Right kidney (tissue), 1 donor: ENCODE data around the gene BDH1.

Source experiments
- DNase-seq: peaks from one replicate; pipeline ENCODE4 v3.0.0-alpha.2; 2016

Gene BDH1

DNA sequence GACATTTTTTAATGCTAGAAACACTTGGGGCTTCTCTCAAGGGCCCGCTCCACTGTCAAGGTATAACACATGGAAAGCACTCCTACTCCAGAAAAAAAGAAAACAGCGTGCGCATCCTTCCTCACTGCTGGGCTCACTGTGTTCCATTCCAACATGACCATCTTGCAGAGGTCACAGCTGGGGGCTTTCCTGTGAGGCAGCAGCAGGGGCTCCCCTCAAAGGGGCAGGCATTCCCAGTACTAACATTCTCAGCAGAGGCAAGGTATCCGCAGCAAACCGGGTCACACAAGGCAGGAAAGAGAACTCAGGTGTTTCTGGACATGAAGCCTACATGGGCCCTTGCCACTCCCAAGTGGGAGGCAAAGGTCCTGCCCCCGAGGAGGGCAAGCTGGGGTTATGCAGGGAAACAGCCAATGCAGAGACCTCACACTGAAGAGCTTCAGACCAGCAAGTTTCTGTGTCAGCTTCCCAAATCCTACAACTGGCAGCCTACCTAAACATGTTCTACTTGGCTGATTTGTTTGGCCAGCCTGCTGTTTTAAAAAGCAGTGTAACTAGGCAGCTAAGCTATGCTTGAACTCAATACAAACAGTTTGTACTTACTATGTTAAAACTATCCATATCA lies 6.4 kb downstream of the BDH1 start:
- no peak for DNase-seq

DNA sequence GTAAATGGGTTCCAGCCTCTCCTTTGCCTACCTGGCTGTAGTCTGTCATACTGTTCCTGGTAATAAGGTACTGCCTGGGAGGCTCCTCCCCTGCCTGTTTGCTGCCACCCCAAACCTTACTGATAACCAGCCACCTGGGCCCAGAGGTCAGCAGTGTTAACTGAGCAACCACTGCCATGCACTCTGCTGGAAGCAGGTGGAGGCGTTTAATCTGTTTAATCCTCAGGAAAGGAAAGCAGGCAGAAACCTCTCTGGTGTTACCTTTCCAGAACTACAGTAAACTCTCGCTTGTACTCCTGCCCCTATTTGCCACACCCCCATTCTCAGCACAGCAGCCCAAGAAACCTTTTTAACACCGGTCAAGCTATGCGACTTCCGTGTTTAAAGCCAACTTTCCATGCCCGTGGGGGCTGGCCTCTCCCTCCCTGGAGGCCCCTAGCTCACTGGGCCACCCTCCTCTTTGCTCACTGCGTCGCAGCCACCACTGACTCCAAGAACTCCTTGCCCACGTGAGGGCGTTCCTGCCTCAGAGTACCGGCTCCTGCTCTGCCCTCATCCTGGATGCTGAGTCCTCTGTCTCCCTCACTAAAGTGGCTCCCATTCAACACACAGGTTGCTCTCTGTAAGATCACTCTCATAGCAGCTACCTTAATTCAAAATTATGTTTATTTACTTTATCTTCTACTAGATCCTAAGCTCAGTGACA lies 8.3 kb downstream of the BDH1 start:
- DNase-seq: no peak

DNA sequence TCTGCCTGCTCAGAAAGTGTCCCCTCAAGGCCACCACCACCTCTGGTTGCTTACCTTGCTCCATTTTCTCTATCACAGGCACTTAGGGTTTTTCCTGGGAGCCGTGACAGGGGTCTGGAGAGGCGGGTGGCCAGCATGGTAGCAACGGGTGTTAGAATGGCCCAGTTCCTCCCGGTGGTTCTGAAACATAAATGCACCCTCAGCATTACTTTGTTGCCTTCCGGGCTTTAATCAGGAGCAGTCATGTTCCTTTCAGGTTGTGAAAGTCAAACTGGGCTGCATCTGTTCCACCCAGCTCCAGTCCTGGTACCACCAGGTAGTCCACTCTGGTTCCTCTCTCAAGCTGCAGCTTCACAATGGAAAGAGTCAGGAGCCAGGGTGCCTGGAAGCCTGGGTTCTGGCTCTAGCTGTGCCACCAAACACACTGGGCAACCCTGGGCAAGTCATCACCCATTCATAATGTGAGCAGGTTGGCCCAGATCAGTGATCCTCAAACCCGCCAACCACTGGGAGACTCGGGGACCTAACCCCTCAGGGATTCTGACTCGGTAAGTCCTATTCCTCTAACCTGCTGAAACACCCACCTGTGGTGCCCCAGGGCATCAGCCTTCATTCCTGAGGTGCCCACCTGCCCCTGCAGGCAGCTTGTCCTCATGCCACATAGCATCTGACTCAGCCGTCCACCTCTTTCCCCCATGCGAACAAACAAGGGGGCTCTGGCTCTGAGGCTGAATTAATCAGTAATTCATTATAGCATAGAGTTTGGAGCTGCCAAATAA lies 9.3 kb downstream of the BDH1 start:
- DNase-seq: no peak

DNA sequence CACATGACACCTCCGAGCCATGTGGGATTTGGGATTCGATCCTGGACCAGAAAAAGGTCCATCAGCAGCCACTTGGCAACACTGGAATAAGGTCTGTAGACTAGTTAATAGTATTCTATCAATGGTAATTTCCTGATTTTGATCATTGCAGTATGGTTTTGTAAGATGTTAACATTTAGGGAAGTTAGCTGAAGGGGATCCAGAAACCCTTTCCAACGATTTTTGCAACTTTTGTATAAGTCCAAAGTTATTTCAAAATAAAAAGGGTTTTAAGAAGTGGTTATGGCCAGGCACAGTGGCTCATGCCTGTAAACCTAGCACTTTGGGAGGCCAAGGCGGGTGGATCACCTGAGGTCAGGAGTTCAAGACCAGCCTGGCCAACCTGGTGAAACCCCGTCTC lies 10.2 kb downstream of the BDH1 start:
- no peak for DNase-seq

DNA sequence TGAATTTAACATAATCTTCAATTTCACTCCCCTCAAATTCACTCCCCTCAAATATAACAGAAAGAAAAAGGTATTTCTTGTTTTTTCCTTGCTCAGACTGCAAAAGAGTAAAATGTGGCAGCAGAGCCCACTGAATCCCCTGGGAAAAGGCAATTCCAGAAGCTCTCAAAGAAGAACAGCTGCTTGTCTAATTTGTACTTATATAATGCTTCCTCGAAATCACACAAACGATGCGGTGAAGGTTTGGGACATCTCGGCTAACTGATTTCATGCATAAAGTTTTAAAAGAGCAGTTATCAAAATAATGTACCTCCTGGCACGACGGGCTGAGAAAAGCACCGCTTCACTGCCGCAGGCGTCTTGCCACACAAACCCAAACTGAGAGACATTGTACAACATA lies 10.7 kb downstream of the BDH1 start:
- no peak for DNase-seq

DNA sequence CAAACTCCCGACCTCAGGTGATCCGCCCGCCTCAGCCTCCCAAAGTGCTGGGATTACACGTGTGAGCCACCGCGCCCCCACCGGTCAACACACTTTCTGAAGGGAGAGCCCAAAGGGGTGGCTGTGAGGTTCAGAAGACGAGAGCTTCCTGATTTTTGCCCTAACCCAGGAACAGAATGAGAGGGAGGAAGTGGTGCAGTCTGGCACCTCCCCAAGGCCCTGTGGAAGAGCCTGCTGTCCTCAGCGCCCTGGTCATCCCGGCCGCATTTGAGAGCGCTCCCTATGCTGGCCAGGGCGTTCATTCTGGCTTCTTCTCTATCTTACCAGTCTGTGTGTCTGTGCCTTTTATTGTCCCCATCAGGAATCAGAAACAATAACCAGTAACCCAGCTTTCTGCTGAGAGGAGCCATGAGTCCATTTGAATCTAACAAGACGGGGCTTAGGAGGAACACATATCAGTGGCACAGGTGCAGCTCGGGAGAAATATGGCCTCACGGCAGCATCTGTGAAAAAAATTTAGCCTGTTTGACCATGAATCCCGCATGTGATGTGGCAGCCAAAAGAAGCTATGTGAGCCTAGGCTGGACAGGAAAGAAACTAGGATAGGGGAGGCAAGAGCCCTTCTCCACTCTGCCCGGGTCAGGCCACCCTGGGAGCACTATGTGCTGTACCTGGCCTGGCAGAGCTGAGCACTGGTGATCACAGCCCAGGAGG lies 12.9 kb downstream of the BDH1 start:
- DNase-seq: no peak

DNA sequence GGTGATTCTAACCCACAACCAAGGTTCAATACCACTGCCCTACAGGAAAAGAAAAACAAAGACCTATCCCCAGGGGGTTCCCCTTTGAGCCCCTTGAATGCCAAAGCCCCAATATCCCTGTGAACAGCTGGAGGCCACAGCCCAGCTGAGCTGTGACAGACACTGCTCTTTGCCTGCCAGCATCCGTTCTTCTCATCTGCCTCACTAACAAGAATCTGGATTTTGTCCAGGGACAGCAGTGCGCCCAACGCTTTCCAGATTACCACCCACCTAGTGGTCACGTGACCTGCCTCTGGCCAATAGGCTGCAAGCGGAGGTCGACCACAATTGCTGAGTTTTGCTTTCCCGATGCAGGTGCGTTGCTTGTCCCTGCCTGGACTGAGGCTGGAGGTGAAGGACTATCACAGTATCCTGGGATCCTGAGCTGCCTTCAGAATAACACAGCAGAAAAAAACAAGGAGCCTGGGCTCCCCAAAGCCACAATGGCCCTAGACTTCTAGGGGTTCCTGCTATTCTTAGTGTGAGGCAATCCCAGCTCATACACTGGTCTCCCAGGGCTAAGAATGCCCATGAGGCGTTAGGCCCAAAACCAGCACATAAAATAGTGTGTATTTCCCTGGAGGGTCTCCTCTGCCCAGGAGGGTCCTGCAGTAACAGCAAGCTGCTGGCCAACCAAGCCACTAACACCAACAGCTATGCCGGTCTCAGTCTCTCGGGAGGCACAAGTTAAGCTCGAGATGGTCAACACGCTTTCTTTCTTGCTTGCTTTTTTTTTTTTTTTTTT lies 13.8 kb downstream of the BDH1 start:
- no peak for DNase-seq

DNA sequence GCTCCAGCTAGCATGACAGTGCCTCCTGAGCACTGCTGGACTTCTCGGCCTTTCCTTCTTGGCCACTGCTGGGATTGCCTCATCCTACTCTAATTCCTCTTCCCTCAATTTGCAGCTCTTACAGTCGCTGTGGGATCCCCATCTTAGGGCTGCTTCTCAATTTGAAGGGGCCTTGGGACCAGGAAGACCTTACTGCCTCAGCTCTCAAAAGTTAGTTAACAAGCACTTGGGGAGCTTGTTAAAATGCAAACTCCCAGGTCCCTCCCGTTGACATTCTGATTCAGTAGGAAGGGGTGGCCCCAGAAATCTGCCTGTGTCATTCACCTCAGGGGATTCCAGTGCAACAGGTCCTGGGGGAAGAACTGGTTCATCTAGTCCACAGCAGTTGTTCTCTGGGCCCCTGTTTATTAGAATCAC lies 14.8 kb downstream of the BDH1 start:
- no peak for DNase-seq

DNA sequence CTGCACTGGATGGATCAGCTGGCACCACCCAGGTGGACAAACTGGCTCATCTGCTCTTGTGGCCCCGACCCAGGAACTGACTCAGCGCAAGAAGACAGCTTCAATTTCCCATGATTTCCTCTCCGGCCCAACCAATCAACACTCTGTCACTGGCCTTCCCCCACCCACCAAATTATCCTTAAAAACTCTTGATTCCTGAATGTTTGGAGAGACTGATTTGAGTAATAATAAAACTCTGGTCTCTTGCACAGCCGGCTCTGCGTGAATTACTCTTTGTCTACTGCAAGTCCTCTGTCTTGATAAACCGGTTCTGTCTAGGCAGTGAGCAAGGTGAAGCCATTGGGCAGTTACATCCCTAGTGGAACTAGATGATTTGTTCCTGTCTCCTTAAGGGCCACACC lies 16.1 kb downstream of the BDH1 start:
- no peak for DNase-seq

DNA sequence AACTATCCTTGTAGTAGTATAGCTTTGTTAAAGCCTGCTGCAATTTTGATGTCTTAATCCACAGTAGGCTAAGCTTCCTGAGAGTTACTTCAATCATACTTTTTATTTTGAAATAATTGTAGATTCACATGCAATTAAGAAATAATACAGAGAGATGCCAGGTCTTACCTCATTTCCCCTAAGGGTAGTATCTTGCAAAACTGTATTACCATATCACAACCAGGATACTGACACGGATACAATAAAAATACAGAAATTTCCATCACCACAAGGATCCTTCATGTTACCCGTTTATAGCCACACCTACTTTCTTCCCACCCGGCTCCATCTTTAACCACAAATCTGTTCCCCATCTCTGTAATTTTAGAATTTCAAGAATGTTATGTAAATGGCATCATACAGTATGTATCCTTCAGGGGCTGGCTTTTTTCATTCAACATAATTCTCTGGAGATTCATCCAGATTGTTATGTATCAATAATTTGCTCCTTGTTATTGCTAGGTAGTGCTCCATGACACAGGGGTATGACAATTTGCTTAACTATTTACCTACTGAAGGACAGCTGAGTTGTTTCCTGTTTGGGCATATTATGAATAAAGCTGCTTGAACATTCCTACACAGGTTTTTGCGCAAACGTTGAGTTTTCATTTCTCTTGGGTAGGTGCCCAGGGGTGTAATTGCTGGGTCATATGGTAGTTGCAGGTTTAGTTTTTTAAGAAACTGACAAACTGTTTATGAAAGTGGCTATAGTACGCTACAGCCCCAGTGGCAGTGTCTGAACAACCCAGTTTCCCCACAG lies 21.6 kb downstream of the BDH1 start:
- no peak for DNase-seq

DNA sequence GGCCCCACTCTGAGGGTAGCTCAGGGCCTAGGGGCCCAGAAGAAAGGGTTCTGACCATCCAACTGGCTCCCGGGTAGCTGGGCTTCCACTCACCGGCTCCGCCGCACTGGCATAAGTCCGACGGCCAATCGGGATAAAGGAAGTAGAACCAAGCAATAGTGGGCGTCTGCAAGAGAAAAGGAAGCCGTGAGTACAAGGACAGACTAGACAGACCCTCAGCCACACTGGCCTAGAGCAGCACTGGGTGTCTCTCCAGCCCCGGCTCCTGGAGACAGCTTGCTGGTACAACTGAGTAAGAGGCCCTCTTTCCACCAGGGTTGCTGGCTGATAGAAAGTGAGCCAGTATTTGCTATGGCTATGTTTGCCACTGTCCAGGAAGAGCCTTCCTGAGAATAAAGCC lies 22.4 kb downstream of the BDH1 start:
- no peak for DNase-seq

DNA sequence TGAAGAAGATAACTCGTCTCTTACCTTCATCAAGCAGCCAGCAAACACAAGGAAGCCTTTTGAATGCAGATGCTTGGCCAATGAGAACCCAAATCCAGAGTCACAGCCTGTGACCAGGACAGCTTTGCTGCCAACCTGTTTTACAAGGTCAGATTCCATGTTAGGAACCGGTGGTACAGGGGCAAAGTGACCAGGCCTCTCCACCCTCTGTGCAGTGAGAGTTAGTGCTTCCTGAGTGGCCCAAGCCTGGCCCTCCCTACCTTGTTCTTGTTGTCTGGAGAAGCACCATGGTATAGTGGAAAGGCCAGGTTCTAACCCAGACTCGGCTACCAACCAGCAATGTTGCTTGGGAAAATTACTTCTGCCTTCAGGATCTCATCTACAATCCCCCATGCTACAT lies 23.4 kb downstream of the BDH1 start:
- no peak for DNase-seq

DNA sequence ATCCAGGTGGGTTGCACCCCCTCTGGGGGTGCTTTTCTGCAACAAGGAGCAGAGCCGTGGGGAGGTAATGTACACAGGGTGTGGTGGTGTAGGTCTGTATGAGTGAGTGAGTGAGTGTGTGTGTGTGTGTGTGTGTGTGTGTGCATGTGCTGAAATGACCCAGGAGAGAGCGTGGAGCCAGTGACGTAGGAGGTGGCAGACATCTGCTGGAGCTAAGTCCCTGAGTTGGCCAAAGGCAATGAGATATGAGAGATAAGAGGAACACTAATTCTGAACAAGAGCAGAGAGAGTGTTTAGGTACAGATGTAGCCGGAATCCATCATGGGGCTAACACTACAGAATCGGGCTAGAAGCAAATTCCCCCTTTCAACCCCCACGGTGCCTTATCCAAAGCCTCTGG lies 27.6 kb downstream of the BDH1 start:
- no peak for DNase-seq

DNA sequence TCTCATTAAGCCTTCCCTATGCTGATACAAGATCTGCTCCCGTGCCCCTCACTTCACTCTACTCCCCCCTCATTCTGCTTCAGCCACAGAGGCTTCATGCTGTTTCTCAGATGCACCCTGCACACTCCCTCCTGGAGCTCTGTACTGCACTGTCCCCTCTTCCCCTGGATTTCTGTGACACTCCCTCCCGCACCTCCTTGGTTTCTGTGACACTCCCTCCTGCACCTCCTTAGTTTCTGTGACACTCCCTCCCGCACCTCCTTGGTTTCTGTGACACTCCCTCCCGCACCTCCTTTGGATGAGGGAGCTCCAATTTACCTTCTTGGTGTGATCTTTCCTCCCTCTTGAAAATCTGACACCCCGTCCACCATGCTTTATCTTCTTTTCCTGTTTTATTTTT lies 28.2 kb downstream of the BDH1 start:
- no peak for DNase-seq

DNA sequence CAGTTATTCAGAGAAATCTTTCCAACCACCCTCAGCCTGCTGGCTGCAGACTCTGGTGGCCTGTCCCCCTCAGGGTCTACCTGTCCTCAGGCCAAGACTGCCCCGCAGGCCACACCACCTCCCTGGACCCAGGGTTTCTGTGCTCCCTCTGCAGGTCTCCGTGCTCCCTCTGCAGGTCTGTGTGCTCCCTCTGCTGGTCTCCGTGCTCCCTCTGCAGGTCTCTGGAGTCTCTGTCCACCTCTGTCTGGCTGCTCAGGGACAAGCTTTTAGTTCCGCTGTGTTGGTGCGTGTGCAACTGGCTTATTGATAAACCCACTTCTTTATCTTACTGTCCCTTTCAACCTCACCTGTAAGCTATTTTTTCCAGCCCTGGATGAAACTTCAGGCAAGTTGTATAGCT lies 30.1 kb downstream of the BDH1 start:
- DNase-seq: no peak

DNA sequence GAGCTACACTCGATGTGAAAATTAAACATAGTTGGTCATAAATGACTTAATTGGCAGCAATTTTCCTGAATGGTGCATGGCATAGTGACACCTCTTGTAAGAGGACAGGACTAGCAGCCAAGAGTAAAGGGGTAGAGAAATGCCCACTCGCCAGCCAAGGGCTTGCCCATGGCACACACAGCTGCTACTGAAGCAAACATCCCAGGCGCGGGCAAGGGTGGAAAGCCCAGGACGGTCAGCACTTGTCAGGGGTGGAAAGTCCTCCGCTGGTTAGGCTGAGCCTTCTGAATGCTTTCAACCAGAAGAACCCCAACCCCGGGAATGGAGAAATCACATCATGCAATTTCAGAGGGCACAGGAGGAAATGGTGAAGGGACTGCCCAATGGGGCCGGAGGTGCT lies 31.6 kb downstream of the BDH1 start:
- DNase-seq: no peak

DNA sequence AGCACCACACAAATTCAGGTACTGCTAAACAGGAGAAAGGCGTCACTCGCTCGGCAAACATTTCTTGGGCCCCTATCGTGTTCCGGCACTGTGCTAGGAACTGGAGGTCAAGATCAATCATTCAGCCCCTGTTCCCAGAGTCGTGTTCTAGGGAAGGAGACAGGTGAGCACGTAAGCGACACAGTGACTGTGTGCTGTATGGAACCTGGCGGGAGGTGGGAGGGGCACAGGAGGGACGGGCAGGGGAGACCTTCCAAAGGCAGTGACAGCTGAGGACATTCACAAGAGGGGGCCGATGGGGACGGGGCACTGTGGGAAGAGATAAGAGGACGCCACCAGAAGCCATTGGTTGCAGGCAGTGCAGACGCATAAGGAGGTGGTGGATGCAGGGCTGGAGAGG lies 32.2 kb downstream of the BDH1 start:
- no peak for DNase-seq

DNA sequence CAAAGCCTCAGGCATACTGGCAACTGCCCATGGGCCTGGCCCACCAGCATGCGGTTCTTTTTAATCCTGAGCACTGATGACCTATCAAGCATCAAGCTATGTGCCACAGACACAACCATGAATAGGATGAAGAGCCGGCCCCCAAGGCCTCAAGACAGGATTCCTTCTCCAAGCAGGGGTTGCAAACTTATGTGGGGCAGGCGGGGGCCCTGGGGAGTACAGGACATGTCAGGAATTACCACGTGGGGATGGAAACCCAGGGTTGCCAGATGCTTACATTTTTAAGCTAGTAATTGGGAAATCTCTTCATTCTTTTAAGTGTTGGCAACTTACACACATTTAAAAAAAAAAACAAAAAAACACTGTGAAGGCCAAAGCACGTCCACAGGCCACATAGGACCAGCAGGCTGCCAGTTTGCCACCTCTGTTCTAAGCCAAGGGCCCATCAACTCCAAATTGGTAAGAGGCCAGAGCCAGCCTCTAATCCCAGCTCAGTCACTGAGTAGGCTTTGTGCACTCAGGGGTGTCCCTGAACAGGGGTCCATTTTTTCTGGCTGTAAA lies 32.8 kb downstream of the BDH1 start:
- DNase-seq: no peak

DNA sequence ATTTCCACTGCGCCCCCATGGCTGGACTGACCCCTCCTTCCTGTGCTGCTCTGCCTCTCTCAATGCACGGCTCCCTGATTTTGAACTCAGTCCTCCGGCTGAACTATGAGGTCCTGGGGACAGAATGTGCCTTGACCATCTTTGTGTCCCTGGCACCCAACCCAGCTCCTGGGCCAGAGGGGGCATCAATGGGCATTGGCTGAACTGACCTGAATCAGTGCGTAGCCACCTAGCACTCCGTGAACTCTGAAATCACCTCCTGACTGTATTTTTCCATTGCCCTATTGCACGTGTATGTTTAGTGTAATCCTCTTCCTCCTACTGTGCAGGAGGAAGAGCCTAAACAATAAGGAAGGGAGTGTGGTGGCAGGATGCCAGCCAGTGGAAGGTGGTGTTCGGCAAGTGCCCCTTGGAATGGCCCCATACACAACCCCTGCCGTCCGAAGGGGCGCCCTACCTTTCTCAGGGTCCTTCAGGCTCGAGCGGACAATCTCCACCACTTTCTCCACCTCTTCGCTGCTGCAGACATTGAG lies 33.5 kb downstream of the BDH1 start:
- no peak for DNase-seq

DNA sequence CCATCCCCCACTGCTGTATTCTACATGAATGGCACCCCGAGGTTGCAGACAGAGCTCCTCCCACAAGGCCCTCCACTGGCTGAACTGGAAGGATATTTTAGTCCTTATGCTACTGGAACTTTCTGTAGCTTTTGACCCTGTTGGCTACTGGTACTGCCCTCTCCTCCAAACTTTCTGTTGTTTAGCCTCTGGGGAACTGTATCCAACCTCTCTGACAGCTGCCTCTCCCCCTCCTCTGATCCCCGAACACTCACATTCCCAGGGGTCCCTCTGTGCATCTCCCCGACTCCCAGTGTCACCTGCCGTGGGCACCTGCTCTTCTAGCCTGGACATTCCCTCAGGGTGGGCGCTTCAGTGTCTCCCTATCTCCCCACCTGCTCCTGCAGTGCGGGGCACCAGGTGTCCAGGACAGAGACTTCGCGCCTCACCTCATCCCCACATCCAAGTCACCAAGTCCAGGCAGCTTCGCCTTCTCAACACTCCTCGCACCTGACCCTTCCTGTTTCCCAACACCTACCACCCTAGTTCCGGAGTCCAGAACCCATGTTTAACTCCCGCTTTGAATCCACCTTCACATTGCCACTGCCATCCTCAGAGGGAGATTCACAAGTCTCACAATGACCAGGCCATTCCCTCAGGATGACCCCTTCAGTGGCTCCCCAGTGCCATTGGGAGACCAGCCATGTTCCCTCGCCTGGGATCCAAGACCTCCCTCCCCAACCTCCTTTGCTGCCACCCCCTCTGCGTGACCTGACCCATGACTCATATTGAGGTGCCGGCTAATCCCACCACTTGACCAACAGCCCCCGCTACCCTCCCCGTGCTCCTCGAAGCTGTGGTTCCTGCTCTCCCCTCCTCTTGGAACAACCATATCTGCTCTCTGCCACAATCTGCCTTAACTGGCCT lies 34.2 kb downstream of the BDH1 start:
- DNase-seq: no peak
